Measurements from ENCODE around the gene CPHXL.

The CPHXL gene

DNA sequence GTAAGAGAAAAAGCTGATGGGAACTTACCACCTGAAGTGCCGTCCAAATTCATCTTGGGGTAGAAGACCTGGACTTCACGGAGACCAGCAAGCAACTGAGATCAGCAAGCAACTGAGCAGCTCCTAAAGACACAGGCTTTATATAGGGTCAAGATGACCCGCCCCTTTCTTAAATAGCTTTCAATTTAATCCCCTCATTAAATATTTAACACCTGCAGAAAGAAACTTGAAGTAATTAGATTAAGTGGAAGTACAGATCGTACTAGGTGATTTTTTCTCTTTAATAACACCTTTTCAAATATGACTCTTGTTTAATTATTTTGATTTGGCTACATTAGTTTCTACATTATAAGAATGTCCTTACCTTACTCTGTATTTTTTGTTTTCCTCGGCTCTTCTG is at the start of gene CPHXL:
Gene CPHXL (minus strand): TSS at position 101 of the 400 bp plus-strand sequence. CDS start 48 bp downstream, at position 53.
- in situ Hi-C loops (cut with HindIII; ENCODE audit: low pct_ligation_motif_present, low pct_unique_long_range_greater_than_20kb, low sequenced_read_pairs) = no loop called here
- DNase-seq = no peak

DNA sequence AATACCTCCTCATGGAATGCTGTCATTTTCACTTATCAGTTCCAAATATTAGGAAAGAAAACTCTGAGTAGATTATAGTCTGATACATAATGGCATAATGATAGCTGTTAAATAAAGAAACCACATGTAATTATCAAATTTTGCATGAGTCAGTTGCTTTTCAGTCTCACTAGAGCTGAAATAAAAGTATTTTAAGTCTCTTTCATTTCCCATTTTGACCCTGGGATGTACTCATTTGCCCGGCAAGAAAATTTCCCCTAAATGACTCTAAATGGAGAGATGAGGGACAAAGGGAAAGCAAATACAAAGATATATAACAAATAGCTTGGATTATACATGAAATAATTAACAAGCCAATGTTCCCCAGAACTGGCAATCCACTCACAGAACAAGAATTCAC is 47.9 kb upstream of the CPHXL start:
- no peak for DNase-seq
- in situ Hi-C loops (cut with HindIII; ENCODE audit: low pct_ligation_motif_present, low pct_unique_long_range_greater_than_20kb, low sequenced_read_pairs) = no loop called here

DNA sequence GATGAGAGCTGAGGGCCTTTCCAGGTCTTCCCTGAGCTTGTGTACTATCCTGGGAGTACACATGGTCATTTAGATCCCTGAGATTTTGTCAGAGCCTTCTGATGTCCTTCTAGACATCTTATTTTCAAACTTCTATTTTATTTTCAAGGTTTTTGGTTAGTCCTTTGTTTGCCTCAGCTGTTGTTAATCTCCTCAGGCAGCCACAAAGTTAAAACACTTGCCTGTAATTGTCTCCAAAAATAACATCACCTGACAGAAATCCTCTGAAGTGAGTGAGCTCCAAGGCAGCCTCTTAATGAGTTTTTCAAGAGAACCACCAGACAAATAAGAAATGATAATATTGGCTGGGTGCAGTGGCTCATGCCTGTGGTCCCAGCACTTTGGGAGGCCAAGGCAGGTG is 43.8 kb upstream of the CPHXL start:
- no peak for DNase-seq
- in situ Hi-C loops (cut with HindIII; ENCODE audit: low pct_ligation_motif_present, low pct_unique_long_range_greater_than_20kb, low sequenced_read_pairs) = no loop called here

DNA sequence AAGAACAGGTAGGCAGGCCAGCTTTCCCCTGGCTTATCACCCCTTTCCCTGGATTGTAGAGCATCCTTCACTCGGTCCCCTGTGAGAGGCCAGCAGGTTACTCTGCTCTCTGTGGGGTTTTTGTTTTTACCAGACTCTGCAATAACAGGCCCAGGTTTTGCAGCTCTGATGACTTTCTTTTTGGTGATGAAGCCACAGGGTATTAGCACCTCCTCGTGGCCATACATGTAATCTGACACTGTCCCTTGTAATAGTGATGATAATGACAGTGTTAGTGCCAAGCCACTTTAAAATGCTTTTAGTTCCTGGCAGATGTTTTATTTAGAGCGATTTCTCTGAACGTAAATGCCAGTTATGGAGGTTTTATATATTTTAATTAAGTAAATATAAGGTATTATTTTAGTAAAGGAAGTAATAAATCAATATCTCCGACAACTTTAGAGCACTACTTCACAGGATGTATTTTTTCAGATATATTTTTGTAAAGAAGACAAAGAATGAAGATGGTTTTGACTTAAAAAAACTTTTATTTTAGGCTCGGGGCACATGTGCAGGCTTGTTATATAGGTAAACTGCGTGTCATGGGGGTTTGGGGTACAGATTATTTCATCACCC is 38.0 kb upstream of the CPHXL start:
- peak; percentile 71 for DNase-seq
- in situ Hi-C loops (cut with HindIII; ENCODE audit: low pct_ligation_motif_present, low pct_unique_long_range_greater_than_20kb, low sequenced_read_pairs) = no loop called here

DNA sequence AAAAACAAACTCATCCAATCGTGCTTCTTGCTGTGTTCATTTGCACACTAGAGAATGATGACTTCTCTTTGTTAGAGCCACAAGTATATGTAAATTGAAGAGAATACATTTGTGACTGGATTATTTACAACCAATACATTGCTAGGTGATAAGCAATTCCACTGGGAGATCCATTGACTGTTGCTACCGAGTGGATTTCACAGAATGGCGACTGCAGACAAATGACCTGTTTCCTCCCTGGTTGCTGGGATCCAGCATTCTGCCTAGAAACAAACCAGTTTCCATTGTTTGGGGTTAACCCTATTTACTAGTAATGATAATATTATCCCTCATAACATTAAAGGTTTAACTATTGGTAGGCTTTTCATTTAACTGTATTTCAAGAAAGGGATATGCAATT is 36.9 kb upstream of the CPHXL start:
- in situ Hi-C loops (cut with HindIII; ENCODE audit: low pct_ligation_motif_present, low pct_unique_long_range_greater_than_20kb, low sequenced_read_pairs) = no loop called here

DNA sequence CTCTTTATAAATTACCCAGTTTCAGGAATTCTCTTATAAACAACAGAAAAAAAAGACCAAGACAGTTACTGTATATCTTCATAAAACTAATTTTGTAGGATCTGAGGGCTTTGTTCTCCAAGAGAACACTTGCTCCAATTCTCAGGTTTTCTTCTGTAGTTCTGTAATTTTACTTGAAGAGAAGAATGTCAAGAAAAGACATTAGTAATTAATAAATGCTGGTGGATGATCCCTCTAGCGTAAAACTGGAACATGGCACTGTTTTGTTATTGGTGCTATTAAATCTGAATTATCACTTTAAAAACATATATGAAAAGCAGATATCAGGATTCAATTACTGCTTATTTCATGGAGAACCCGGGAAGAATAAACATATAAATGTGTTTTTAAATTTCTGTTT is 36.5 kb upstream of the CPHXL start:
- DNase-seq = no peak
- in situ Hi-C loops (cut with HindIII; ENCODE audit: low pct_ligation_motif_present, low pct_unique_long_range_greater_than_20kb, low sequenced_read_pairs) = no loop called here

More for the DNA sequence above, 36.9 kb upstream of the CPHXL start:
- no peak for DNase-seq

DNA sequence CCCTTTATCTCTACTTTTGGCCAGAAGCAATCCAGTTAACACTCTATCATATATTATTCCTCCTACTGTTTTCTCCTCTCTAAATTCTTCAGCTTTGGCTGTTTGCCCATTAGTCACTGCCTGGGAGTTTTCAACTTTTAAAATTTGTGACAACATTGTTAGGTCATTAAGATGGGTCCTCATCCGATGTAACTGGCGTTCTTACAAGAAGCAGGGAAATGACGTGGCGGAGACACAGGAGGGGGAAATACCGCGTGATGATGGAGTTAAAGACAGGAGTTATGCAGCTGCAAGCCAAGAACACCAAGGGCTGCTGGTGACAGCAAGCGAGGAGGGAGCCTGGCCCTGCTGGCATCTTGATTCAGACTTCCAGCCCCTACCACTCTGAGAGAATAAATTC is 34.8 kb upstream of the CPHXL start:
- DNase-seq = no peak
- in situ Hi-C loops (cut with HindIII; ENCODE audit: low pct_ligation_motif_present, low pct_unique_long_range_greater_than_20kb, low sequenced_read_pairs) = no loop called here

DNA sequence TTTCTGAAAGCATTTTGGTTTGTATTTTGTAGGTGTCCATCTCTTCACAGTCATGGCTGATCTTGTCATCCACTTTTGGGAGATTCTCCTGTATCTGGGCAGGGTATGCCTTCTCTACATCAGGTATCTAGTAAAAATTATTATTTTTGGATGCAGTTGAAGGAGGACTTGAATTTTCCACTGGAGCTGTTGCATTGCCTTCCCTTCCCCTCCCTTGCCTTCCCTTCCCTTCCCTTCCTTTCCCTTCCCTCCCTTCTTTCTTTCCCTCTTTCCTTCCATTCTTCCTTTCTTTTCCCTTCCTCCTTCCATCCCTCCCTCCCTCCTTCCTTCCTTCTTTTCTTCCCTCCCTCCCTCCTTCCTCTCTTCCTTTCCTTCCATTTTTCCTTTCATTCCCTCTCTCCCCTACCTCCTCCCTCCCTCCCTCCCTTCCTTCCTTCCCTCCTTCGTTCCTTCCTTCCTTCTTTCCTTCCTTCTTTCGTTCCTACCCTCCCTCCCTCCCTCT is 33.8 kb upstream of the CPHXL start:
- in situ Hi-C loops (cut with HindIII; ENCODE audit: low pct_ligation_motif_present, low pct_unique_long_range_greater_than_20kb, low sequenced_read_pairs) = no loop called here
- no peak for DNase-seq

DNA sequence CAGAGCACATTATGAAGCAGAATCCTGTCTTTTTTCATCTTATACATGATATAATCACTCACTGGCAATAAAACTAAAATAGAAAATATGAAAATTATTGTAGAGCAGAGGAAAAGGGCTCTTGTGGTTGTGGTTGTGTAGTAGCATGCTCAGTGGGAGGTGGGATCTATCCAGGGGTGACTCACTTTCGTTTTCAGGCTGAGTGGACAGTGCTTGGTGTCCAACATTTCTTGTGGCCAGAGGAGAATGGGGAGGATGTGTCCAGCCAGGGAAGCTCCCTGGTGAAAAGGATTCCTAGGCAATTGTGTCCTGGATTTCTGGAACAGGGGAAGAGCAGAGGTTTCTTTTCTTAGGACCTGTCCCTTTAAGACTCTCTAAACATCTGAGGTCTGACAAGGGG is 31.9 kb upstream of the CPHXL start:
- in situ Hi-C loops (cut with HindIII; ENCODE audit: low pct_ligation_motif_present, low pct_unique_long_range_greater_than_20kb, low sequenced_read_pairs) = no loop called here
- peak; percentile 64 for DNase-seq

DNA sequence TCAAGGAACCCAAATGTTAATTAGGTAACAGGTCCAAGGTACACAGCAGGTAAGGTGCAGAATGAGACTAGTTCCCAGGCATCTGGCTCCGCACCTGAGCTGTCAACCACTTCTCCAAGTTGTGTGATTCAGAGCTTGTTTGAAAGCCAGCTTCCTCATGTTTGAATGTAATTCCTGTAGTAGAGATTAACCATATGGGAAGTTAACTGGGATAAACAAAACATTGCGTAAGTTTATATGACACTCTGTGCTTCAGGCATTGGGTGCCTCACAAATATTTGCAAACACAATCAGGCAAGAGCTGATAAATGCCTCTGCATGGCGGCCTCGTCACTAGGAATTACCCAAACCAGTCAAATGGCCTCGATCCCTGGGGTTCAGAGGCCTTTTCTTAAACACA is 27.9 kb upstream of the CPHXL start:
- no peak for DNase-seq
- in situ Hi-C loops (cut with HindIII; ENCODE audit: low pct_ligation_motif_present, low pct_unique_long_range_greater_than_20kb, low sequenced_read_pairs) = no loop called here

DNA sequence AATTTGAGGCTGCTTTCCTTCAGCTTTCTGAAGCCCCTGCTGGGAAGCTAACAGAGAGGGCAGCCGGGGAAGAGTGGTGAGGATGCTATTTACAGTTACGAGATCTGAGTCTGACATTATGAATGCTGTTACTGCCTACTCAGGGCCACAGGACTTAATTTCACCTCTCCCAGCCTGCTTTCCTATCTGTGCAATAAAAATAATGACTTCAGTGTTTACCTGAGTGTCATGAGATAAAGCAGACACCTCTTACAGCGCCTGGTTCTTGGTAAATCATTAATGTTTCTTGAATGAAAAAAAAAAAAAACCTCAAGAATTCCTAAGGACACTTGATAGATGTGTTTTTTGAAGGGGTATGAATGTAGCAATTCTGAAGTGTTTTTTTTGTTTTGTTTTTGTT is 24.2 kb upstream of the CPHXL start:
- in situ Hi-C loops (cut with HindIII; ENCODE audit: low pct_ligation_motif_present, low pct_unique_long_range_greater_than_20kb, low sequenced_read_pairs) = no loop called here
- DNase-seq = no peak

DNA sequence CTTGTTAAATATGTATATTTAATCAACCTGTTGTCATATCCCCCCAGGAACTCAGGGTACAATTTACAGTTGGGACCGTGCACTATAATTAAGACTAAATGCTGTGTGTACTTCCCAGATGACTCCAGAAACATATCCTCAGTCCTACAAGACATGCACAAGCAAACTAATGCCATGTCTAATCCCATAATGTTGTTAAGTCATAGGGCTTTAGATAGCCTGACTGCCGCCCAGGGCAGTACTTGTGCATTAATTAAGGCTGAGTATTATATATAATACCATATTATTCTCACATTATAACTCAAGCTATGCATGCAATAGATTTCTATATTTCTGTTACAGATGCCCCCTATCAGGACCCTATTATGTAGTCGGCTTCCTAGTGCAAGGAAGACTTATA is 20.1 kb upstream of the CPHXL start:
- DNase-seq = no peak
- in situ Hi-C loops (cut with HindIII; ENCODE audit: low pct_ligation_motif_present, low pct_unique_long_range_greater_than_20kb, low sequenced_read_pairs) = no loop called here

DNA sequence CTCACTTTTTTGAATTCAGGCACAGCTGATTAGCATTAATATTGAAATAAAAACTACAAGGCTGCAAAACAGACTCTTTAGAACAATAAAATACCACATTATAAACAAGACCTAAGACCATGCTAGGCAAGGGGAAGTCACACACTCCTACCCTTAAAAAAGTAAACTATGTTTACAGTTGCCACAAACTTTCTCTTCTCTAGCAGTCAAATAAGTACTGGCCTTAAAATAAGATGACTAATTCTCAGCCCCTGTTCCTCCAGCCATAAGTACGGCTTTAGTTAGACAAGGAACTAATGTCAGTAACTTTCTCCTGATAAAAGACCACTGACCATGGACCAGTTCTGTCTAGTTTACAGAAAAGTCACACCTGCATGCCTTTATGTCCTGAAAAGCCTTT is 19.5 kb upstream of the CPHXL start:
- in situ Hi-C loops (cut with HindIII; ENCODE audit: low pct_ligation_motif_present, low pct_unique_long_range_greater_than_20kb, low sequenced_read_pairs) = no loop called here

DNA sequence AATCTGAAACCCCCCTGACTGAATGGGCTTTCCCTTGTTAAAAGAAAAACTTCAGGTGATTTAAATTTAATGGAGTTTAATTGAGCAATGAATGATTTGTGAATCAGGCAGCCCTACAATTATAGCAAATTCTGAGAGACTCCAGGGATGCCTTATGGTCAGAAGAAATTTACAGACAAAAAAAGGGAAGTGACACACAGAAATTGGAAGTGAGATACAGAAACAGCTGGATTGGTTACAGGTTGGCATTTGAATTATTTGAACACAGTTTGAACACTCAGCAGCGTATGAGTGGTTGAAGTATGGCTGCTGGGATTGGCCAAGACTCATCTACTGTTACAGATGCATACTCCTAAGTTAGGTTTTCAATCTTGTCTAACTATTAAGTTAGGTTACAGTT is 19.0 kb upstream of the CPHXL start:
- in situ Hi-C loops (cut with HindIII; ENCODE audit: low pct_ligation_motif_present, low pct_unique_long_range_greater_than_20kb, low sequenced_read_pairs) = no loop called here
- DNase-seq = no peak

More for the DNA sequence above, 19.5 kb upstream of the CPHXL start:
- no peak for DNase-seq

DNA sequence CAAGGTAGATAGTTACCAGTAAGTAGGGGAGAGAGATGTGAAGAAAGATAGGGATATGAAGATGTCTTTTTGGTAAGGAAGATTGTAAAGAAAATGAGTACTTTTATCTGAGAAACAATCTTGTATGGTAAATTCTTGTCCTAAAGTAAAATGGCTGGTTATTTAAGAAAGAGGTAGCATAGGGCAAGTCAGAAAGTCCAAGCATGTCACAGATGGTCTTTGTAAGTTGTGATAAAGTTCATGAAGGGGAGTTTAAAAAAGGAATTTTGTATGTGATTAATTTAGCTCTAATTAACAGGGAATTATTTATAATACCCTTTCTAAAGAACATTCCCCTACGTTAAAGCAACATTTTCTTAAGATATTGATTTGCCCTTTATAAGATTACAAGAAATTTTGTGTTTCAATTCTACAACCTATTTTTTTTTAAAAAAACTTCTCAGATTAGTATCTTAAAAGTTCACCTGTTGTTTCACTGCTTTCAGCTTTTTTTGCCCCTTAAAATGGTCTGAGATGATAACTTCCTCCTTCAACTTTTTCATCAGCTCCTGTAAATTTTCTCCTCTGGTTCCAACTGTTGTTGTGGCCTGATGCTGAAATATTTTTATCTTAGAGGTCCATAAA is 16.2 kb upstream of the CPHXL start:
- peak; percentile 15 for DNase-seq
- in situ Hi-C loops (cut with HindIII; ENCODE audit: low pct_ligation_motif_present, low pct_unique_long_range_greater_than_20kb, low sequenced_read_pairs) = no loop called here

DNA sequence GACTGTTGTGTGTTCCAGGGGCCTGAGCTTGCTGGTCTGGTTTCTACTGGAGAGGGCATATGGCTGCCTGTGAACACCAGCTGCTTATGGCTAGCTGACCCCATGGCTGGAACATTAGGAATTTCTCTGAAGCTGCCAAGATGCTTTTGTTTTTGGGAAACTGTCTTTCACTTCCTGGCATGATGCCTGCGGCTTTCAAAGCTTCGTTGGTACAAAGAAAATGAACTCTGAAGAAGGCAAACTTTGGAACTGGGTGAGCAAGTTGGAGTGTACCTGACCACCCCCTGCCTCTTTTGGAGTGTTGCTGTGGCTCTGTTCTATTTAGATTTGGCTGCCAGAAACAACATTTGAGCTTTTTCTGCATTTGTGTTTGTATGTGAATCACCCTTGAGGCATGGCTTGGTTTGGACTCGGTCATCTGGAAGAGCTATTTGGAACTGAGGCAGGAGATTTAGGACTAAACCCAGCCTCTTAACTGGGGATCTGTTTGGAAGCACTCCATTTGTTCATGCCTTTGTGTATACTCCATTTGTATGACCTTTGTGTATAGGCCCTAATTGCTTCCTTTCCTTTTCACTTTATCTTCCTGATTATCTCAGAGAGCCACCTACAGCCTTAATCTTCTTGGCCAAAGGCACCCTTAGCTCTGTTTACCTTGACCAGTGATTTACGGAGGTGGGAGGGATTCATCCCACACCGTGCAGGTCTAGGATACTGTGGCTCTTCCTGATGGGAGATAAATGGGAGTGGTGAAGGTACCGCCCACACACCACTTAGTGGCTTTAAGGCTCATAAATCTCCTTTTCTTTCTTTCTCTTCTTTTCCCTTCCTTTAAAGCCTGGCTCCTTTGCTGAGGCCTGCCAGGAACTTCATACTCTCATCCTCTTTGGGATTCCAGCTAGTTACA is 7.3 kb upstream of the CPHXL start:
- in situ Hi-C loops (cut with HindIII; ENCODE audit: low pct_ligation_motif_present, low pct_unique_long_range_greater_than_20kb, low sequenced_read_pairs) = no loop called here
- DNase-seq = no peak

DNA sequence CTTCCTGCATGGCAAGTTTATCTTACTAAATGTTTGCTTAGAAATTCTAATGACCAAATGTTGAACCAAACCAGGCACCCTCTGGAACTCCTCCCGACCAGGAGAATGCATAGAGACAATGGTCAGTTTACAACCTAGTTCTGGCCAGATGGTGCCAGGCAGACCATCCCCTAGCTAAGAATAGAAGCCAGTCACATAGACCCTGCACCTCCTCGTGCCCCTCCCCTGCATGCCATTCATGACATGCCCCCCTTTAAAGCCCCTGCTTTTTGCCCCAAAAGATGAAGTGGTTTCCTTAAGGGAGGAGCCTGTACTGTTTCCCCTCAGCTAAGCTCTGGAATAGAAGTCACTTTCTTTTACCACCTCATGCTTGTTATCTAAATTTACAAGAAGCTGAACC is 6.6 kb upstream of the CPHXL start:
- in situ Hi-C loops (cut with HindIII; ENCODE audit: low pct_ligation_motif_present, low pct_unique_long_range_greater_than_20kb, low sequenced_read_pairs) = no loop called here

DNA sequence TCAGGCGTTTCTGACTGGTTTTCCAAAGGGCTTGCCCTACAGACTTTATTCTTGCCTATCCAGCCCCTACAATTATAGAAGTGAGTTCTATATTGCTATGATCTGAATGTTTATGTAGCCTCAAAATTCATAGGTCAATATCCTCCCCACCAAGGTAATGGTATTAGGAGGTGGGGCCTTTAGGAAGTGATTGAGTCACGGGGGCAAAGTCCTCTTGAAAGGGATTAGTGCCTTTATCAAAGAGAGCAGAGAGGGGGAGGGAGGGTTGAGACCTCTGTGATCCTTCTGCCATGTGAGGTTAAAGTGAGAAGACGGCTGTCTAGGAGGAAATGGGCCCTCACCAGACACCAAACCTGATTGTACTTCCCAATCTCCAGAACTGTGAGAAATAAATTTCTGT is 931 bp upstream of the CPHXL start:
- in situ Hi-C loops (cut with HindIII; ENCODE audit: low pct_ligation_motif_present, low pct_unique_long_range_greater_than_20kb, low sequenced_read_pairs) = no loop called here
- DNase-seq = no peak

More for the DNA sequence above, 6.6 kb upstream of the CPHXL start:
- DNase-seq = no peak

DNA sequence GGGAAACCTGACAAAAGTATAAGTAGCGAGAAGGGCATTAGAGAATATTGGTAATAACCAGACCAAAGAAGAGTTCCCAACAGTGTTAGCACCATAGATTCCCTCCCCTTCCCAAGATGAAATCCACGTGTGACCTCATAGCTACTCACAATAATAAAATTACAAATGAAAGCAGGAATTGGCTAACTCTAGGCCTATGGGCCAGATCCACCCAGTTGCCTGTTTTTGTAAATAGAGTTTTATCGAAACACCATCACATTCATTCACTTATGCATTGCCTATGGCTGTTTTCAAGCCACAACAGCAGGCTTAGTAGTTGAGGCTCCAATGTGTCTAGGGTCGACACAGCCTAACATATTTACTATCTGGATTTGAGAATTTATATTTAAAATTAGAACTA is 7.8 kb downstream of the CPHXL start:
- no peak for DNase-seq
- in situ Hi-C loops (cut with HindIII; ENCODE audit: low pct_ligation_motif_present, low pct_unique_long_range_greater_than_20kb, low sequenced_read_pairs) = no loop called here
